Neural cell (in vitro differentiated cells): Measurements from ENCODE around the gene CADM1. TPM values are rescaled to one million over a fixed set of nuclear protein-coding genes. Genes with fewer than 3 reads are reported as not detected.

Experiments
- H2AFZ ChIP-seq: fragments of 200-600, 300-800 bp; sonication (generic), shearing (Covaris generic); 2 replicates; pipeline ENCODE4 v1.6.0; 2014; ENCODE audit warnings: low read depth, mild to moderate bottlenecking, antibody characterized with exemption, low read length, moderate library complexity
- H3F3A ChIP-seq: fragments of 200-600 bp; shearing (Covaris generic); 2 replicates; pipeline ENCODE4 v1.6.1; 2016; ENCODE audit warnings: mild to moderate bottlenecking, moderate library complexity, mixed read lengths, antibody characterized with exemption, low read length; ENCODE audit not compliant: insufficient read depth, poor library complexity, severe bottlenecking
- H3K27ac ChIP-seq: fragments of 200-600, 300-800 bp; sonication (generic), shearing (Covaris generic); 2 replicates; pipeline ENCODE4 v1.5.1; 2014; ENCODE audit warnings: mild to moderate bottlenecking, low read length, moderate library complexity
- H3K27me3 ChIP-seq: fragments of 300-800, 200-600 bp; sonication (generic), shearing (Covaris generic); 2 replicates; pipeline ENCODE4 v1.6.0; 2014; ENCODE audit warnings: mild to moderate bottlenecking, low read depth, low read length, moderate library complexity; ENCODE audit not compliant: insufficient read depth
- H3K36me3 ChIP-seq: fragments of 300-800, 200-600 bp; sonication (generic), shearing (Covaris generic); 2 replicates; pipeline ENCODE4 v1.5.1; 2014; ENCODE audit warnings: mild to moderate bottlenecking, antibody characterized with exemption, low read length, moderate library complexity; ENCODE audit not compliant: insufficient read depth
- H3K4me2 ChIP-seq: fragments of 300-800, 200-600 bp; sonication (generic), shearing (Covaris generic); 2 replicates; pipeline ENCODE4 v1.6.0; 2014; ENCODE audit warnings: mild to moderate bottlenecking, low read length
- H3K4me3 ChIP-seq: fragments of 300-800, 200-600 bp; sonication (generic), shearing (Covaris generic); 2 replicates; pipeline ENCODE4 v1.5.1; 2014; ENCODE audit warnings: mild to moderate bottlenecking, low read length, moderate library complexity
- H3K79me2 ChIP-seq: fragments of 200-600 bp; shearing (Covaris generic); replicated peaks from 2 replicates; pipeline ENCODE4 v1.6.0; 2014; ENCODE audit warnings: mild to moderate bottlenecking, low read length, moderate library complexity; ENCODE audit not compliant: insufficient read depth
- H3K9ac ChIP-seq: fragments of 300-800, 200-600 bp; sonication (generic), shearing (Covaris generic); 2 replicates; pipeline ENCODE4 v1.6.1; 2016; ENCODE audit warnings: mild to moderate bottlenecking, low read length, mixed read lengths
- H3K9me2 ChIP-seq: fragments of 200-600 bp; shearing (Covaris generic); 2 replicates; pipeline ENCODE4 v1.6.1; 2016; ENCODE audit warnings: mild to moderate bottlenecking, low read length, mixed read lengths; ENCODE audit not compliant: insufficient read depth
- H3K9me3 ChIP-seq: fragments of 200-600, 300-800 bp; sonication (generic), shearing (Covaris generic); 2 replicates; pipeline ENCODE4 v1.6.1; 2016; ENCODE audit warnings: mild to moderate bottlenecking, mixed run types, low read length, moderate library complexity, mixed read lengths
- H4K20me1 ChIP-seq: fragments of 200-600 bp; shearing (Covaris generic); 2 replicates; pipeline ENCODE4 v1.6.1; 2016; ENCODE audit warnings: mild to moderate bottlenecking, mixed run types; ENCODE audit not compliant: insufficient read depth
- EP300 ChIP-seq: fragments of 450-650 bp; conservative IDR thresholded peaks from 2 replicates; pipeline ENCODE4 v1.6.1; 2014; ENCODE audit warnings: antibody characterized with exemption, mild to moderate bottlenecking, moderate library complexity; ENCODE audit not compliant: poor library complexity, severe bottlenecking
- EZH2 ChIP-seq: fragments of 200-600, 300-800 bp; shearing (Covaris generic), sonication (generic); IDR thresholded peaks from 2 replicates; pipeline ENCODE4 v1.6.1; 2014; ENCODE audit warnings: antibody characterized with exemption, low read length, borderline replicate concordance, mild to moderate bottlenecking; ENCODE audit not compliant: insufficient read depth, poor library complexity, severe bottlenecking
- MXI1 ChIP-seq: fragments of 450-650 bp; conservative IDR thresholded peaks from 2 replicates; pipeline ENCODE4 v1.6.1; 2014; ENCODE audit warnings: antibody characterized with exemption, mild to moderate bottlenecking; ENCODE audit not compliant: poor library complexity, severe bottlenecking
- POLR2AphosphoS5 ChIP-seq: IDR thresholded peaks from 2 replicates; pipeline ENCODE4 v1.6.1; 2012
- RAD21 ChIP-seq: fragments of 450-650 bp; conservative IDR thresholded peaks from 2 replicates; pipeline ENCODE4 v1.6.1; 2014; ENCODE audit warnings: antibody characterized with exemption, mild to moderate bottlenecking, moderate library complexity
- SMC3 ChIP-seq: fragments of 450-650 bp; conservative IDR thresholded peaks from 2 replicates; pipeline ENCODE4 v1.6.1; 2014; ENCODE audit warnings: antibody characterized with exemption, mild to moderate bottlenecking, moderate library complexity; ENCODE audit not compliant: poor library complexity
- TAF1 ChIP-seq: IDR thresholded peaks from 2 replicates; pipeline ENCODE4 v1.6.1; 2012; ENCODE audit warnings: low read depth
- polyA plus RNA-seq: library from polyadenylated mRNA; depleted of rRNA; stranded (reverse); fragments of >200 nt; gene quantifications from 2 replicates; pipeline ENCODE4 v1.2.3, GENCODE V29; 2014
- TF ChIP-seq, protein P1 (sequence below): IDR thresholded peaks from 2 replicates; pipeline ENCODE4 v1.6.1; 2012; ENCODE audit warnings: borderline replicate concordance
- TF ChIP-seq, protein P2 (sequence below): fragments of 450-650 bp; IDR thresholded peaks from 2 replicates; pipeline ENCODE4 v1.5.1; 2014; ENCODE audit warnings: antibody characterized with exemption, mild to moderate bottlenecking, moderate library complexity; ENCODE audit not compliant: poor library complexity, severe bottlenecking

CADM1 gene
- polyA plus RNA-seq, 1 donor from 2014 or later, result 92.1 TPM

DNA sequence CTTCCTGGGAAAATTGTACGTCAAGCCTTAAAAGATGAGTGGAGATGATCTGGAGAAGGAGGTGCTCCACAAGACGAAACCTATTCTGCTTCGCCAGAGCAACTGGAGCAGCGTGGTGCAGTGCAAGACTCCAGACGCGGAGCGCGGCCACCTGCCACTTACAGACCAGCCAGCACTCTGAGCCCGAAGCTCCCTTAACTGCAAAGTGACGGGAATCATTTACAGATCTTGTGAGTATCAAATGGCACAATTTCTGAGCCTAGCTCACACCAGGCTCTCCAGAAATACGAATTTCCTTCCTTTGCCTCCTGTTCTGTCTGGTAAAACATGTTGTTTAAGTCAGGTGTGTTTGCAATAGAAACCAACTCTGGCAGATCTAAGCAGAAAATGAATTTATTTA, 369.3 kb downstream of the CADM1 start:
- H3K4me2 ChIP-seq, result no peak overlapping the region
- no peaks in the 10 kb centered on the region for H3K9me2 ChIP-seq
- no peaks in the 10 kb centered on the region for H3K27me3 ChIP-seq
- no peak overlapping the region for H2AFZ ChIP-seq
- H3K79me2 ChIP-seq, result no peaks in the 10 kb centered on the region
- TF ChIP-seq, protein P1, sequence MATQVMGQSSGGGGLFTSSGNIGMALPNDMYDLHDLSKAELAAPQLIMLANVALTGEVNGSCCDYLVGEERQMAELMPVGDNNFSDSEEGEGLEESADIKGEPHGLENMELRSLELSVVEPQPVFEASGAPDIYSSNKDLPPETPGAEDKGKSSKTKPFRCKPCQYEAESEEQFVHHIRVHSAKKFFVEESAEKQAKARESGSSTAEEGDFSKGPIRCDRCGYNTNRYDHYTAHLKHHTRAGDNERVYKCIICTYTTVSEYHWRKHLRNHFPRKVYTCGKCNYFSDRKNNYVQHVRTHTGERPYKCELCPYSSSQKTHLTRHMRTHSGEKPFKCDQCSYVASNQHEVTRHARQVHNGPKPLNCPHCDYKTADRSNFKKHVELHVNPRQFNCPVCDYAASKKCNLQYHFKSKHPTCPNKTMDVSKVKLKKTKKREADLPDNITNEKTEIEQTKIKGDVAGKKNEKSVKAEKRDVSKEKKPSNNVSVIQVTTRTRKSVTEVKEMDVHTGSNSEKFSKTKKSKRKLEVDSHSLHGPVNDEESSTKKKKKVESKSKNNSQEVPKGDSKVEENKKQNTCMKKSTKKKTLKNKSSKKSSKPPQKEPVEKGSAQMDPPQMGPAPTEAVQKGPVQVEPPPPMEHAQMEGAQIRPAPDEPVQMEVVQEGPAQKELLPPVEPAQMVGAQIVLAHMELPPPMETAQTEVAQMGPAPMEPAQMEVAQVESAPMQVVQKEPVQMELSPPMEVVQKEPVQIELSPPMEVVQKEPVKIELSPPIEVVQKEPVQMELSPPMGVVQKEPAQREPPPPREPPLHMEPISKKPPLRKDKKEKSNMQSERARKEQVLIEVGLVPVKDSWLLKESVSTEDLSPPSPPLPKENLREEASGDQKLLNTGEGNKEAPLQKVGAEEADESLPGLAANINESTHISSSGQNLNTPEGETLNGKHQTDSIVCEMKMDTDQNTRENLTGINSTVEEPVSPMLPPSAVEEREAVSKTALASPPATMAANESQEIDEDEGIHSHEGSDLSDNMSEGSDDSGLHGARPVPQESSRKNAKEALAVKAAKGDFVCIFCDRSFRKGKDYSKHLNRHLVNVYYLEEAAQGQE, result no peak
- TF ChIP-seq MXI1 (no peak), SMC3 (no peak), EZH2 (no peak), EP300 (no peak), RAD21 (no peak), TAF1 (no peak), POLR2AphosphoS5 (no peak)
- TF ChIP-seq, protein P2, sequence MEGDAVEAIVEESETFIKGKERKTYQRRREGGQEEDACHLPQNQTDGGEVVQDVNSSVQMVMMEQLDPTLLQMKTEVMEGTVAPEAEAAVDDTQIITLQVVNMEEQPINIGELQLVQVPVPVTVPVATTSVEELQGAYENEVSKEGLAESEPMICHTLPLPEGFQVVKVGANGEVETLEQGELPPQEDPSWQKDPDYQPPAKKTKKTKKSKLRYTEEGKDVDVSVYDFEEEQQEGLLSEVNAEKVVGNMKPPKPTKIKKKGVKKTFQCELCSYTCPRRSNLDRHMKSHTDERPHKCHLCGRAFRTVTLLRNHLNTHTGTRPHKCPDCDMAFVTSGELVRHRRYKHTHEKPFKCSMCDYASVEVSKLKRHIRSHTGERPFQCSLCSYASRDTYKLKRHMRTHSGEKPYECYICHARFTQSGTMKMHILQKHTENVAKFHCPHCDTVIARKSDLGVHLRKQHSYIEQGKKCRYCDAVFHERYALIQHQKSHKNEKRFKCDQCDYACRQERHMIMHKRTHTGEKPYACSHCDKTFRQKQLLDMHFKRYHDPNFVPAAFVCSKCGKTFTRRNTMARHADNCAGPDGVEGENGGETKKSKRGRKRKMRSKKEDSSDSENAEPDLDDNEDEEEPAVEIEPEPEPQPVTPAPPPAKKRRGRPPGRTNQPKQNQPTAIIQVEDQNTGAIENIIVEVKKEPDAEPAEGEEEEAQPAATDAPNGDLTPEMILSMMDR, result no peak
- no peak overlapping the region for H3K9ac ChIP-seq
- H3F3A ChIP-seq, result no peaks in the 10 kb centered on the region
- H3K27ac ChIP-seq, result no peak overlapping the region
- H3K36me3 ChIP-seq, result no peaks in the 10 kb centered on the region
- H4K20me1 ChIP-seq, result no peaks in the 10 kb centered on the region
- no peaks in the 10 kb centered on the region for H3K9me3 ChIP-seq
- no peak overlapping the region for H3K4me3 ChIP-seq

DNA sequence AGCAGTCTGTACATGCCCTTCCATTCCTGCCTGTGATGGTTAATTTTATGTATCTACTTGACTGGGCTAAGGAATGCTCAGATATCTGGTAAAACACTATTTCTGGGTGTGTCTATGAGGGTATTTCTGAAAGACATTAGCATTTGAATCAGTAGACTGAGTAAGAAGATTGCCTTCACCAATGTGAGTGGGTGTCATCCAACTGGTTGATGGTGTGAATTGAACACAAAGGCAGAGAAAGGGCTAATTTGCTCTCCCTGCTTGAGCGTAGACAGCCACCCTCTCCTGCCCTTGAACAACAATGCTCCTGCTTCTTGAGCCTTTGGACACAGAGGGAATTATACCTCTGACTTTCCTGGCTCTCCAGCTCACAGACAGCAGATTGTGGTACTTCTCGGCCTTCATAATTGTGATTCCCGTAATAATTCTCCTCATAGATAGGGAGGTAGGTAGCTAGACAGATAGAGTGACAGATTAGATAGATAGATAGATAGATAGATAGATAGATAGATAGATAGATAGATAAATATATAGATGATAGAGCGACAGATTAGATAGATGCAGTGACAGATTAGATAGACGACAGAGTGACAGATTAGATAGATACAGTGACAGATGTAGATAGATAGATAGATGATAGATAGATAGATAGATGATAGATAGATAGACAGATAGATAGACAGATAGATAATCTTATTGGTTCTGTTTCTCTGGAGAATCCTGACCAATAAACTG, 370.6 kb downstream of the CADM1 start:
- TF ChIP-seq EP300, result peak; percentile 70
- TF ChIP-seq TAF1, result no peak

More for the DNA sequence above, 370.6 kb downstream of the CADM1 start:
- Histone ChIP-seq H3K9ac (no peak overlapping the region), H3K9me2 (no peaks in the 10 kb centered on the region), H3K4me2 (no peak overlapping the region), H3K27me3 (no peaks in the 10 kb centered on the region), H3K27ac (no peak overlapping the region), H3K79me2 (no peaks in the 10 kb centered on the region), H2AFZ (no peak overlapping the region), H3F3A (no peaks in the 10 kb centered on the region), H3K9me3 (no peaks in the 10 kb centered on the region), H3K4me3 (no peak overlapping the region), H3K36me3 (no peaks in the 10 kb centered on the region), H4K20me1 (no peaks in the 10 kb centered on the region)
